Stimulated activated CD8-positive, alpha-beta memory T cell treated with anti-CD3 and anti-CD28 coated beads, Interleukin-4, amount 100 ng/mL, for 24 hours (primary cell): ENCODE results near the gene NUDT2.

Experiments used
- DNase-seq: peaks from one replicate; pipeline ENCODE4 v3.0.0-alpha.2; 2020; ENCODE audit warnings: low read depth

Gene NUDT2

GRCh38 chr9:34370970-34371880, 41.9 kb downstream of the NUDT2 start:
- no peak for DNase-seq

GRCh38 chr9:34371886-34372466, 42.6 kb downstream of the NUDT2 start:
- DNase-seq = no peak

- no peak for DNase-seq
These were observed 43.2 kb downstream of the NUDT2 start for GRCh38 chr9:34372467-34373011.

DNA sequence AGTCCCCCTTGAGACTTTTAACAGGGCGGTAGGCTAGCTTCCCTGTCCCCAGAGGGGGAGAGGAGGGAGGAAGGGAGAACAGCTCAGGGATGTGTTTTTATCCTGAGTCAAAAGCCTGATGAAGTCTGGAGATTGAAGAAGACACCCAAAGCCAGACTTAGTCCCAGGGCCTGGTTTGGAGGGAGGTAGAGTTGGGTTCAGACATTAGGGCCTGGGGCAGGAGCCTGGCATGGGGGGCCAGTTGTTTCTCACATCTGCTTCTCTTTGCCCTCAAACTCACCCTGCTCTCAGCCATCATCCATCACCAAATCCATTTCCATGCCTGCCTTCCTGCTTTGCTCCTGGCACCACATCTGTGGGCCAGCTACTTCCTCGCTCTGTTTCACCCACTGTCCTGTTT, 44.4 kb downstream of the NUDT2 start:
- DNase-seq = no peak

GRCh38 chr9:34374339-34374738, 45.0 kb downstream of the NUDT2 start:
- DNase-seq = no peak

GRCh38 chr9:34374905-34375552, 45.7 kb downstream of the NUDT2 start:
- DNase-seq = no peak

GRCh38 chr9:34375901-34376595, 46.7 kb downstream of the NUDT2 start:
- DNase-seq = no peak

DNA sequence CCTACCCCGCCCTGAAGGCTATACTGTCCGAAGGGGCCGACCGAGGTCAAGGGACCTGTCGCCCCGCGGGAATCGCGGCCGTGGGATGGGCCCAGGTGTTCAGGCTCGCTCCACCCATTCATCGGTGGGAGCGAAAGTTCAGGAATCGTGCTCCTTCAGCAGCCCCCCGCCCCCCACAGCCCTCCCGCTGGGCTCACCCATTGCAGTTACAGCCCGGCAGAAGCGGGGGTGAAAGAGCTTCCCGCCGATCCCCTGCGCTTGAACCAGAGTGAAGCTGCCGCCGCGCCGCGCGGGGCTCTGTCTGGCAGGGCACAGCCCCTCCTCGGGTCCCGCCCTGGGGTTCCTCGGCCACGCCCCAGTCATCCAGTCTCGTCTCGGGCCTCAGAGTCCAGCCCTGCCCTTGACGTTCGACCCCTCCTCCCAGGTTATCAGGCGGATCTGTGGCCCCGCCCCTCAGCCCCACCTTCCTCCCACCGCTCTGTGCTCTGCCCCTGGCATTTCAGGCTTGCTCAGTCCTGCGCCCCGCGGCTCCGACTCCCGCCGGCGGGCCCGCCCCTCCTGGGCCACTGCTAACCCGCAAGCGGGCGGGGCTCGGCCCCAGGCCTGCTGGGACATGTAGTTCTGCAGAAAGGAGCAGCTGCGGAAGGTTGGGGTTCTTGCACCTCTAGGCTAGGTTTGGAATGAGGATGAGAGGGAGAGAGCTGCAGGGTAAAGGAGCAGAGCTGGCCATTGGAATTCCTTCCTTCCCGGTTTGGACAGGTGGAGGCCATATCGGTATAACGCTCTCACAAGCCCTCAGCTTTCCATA, 47.4 kb downstream of the NUDT2 start, which contains the start of gene MYORG:
Gene MYORG (minus strand): TSS at position 303 of the 808 bp plus-strand sequence. CDS start 3,955 bp downstream, outside the sequence.
- peak; percentile 96 for DNase-seq

- no peak for DNase-seq
These were observed 48.0 kb downstream of the NUDT2 start for GRCh38 chr9:34377404-34377746.

- DNase-seq = no peak
These were observed 49.1 kb downstream of the NUDT2 start for GRCh38 chr9:34378376-34379060.

DNA sequence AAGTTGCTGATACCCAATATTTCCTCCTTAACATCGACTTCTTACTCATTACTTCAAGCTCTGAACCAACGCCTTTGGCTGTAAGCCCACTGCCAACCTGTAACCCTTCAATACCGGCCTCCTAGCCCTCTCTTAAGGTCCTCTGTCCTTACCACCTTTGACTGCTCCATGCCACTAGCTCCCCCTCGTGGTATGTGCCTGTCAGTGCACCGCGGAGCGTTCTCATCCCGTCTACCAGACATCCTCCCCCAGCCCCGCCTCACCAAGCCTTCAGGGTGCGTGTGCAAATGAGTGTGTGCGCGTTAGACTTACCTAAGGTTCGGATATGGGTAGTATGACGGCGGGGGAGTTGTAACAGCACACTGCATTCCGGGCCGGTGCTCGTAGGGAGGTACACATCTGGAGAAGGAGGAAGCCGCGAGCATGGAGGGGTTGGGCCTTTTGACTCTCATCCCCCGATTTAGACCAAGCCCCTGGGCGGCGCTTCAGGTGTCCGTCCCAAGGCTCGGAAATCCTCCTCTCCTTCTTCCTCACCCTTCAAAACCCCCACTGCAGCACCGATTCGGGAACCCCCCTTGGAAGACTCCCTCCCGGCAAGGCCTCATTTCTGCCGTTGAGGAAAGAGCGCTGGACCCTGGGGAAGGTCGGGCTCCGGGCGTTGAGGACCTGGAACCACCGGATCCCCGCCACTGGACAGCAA, 50.1 kb downstream of the NUDT2 start:
- DNase-seq = peak; percentile 81

DNA sequence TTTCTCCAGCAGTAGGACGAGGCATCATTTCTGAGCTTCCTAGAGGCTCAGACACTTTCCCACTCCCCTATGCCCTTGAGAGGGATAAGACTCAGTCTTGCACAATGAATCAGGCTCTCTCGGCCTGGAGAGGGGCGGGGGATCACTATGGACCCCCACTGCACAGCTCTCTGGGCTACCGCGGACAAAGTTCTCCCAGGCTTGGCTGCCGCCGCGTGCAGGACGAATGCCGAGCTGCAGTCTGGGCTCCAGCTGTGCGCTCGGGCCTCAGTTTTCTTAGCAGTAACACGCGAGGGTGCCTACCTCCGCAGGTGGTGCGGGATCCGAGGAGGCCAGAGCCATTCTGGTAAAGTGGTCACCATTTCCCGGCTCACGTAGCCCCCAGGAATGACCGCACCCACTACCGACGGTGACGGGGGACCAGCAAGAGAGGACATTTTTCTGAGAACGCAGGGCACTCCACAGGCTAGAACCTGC, 50.7 kb downstream of the NUDT2 start:
- no peak for DNase-seq

DNA sequence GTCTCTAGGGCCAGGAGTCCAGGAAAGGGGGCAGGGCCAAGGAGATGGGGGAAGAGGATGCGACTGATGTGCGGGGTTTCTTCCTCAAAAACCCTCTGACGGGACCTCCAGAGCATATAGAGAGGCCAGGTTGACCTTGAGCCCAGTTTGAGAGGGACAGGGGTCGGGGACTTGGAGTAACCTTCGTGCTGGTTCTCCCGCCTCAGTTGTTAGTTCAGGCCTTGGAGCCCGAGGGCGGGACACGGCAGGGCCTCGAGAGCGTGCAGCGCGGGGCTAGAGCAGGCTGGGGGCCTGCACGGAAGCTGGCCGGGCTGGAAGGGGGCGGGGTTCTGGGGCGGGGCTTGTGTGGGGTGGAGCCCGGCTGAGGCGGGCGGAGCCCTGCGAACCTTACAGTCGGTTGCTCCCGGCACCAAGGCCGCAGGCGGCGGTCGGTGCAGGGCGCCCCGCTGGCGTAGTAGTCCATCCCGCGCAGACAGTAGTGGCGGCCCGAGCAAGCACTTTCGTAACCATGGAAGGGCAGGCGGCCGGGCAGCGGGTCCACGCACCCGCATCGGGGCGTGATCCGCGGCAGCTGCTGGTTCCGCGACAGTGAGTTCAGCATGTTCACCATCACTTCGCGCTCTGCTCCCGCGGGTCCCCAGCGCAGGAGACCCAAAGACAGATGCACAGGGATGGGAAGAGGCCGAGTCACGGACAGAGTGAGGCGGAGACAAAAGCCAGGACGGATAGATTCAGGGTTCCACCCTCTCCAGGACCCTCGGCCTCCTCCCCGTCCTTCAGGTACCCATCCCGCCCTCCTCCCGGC, 51.3 kb downstream of the NUDT2 start:
- peak; percentile 63 for DNase-seq

GRCh38 chr9:34381323-34381722, 52.0 kb downstream of the NUDT2 start:
- DNase-seq = no peak

DNA sequence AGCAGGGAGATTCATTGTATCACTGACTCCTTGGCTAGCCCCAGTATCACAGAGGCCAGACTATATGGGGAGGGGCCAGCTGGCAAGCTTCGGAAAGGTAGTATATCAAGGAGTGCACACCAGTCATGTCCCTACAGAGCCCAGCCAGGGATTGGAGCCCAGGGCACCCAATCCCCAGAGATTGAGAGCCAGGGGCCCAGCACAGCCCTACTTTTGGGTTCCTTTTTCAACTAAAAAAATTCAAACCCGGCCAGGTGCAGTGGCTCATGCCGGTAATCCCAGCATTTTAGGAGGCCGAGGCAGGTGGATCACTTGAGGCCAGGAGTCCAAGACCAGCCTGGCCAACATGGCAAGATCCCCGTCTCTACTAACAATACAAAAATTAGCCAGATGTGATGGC, 52.7 kb downstream of the NUDT2 start:
- DNase-seq = no peak

DNA sequence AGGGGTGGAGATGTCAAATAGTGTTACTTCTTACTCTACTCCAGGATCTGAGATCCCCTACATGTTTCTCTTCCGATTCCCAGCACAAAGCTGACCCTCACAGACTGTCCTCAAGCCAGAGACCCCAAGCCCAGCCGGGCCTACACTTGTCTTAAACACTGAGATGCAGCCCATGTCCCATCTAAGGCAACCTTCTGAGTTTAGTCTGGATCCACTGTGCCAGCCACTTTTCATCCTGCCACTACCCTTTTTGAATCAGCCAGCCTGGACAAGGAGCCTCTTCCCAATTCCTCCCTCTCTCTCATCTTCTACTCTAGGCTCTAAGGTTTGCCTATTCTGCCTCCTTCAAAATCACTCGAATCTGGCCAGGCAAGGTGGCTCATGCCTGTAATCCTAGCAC, 53.5 kb downstream of the NUDT2 start:
- no peak for DNase-seq

DNA sequence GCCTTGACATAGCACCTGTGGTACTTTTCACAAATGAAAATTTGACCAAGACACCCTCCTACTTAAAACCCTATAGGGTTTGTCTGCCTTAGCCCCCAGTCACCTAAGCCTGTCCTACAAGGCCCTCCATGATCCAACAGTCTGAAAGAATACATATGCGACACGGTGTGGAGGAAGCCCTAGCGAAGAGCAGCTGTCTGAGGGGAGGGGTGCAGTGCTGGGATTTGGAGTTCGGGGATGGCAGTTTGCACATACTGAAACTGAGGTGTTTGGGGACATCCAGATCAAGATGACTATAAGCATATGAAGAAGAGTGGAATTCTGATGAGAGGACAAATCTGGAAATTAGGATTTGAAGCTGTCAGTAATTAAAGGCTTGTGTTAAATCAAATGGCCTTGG, 54.5 kb downstream of the NUDT2 start:
- no peak for DNase-seq

- DNase-seq = no peak
These were observed 55.2 kb downstream of the NUDT2 start for GRCh38 chr9:34384368-34385165.
